HFFc6 (cell line): Measurements from ENCODE around the gene CHCHD6. TPM values are rescaled to one million over a fixed set of nuclear protein-coding genes. Genes with fewer than 3 reads are reported as not detected.

Source experiments
- DNase-seq: peaks from one replicate; pipeline ENCODE4 v3.0.0-alpha.2; 2018
- H3K27ac Mint-ChIP-seq: 2 replicates; pipeline ENCODE4 v1.8.0; 2020; ENCODE audit warnings: mild to moderate bottlenecking, mixed read lengths
- H3K27me3 Mint-ChIP-seq: 2 replicates; pipeline ENCODE4 v1.8.0; 2021; ENCODE audit warnings: mild to moderate bottlenecking, moderate library complexity, mixed read lengths; ENCODE audit not compliant: insufficient read depth
- H3K36me3 Mint-ChIP-seq: 2 replicates; pipeline ENCODE4 v1.8.0; 2021; ENCODE audit warnings: low read depth, mixed read lengths
- H3K4me1 Mint-ChIP-seq: 2 replicates; pipeline ENCODE4 v1.8.0; 2020; ENCODE audit warnings: low read depth, mixed read lengths
- H3K4me3 Mint-ChIP-seq: 2 replicates; pipeline ENCODE4 v1.8.0; 2020; ENCODE audit warnings: mild to moderate bottlenecking, moderate library complexity, mixed read lengths
- H3K9me3 Mint-ChIP-seq: 2 replicates; pipeline ENCODE4 v1.8.0; 2020; ENCODE audit warnings: mild to moderate bottlenecking, mixed read lengths
- total RNA-seq, 6 experiments: library from RNA; stranded (reverse); fragmentation: NEBNext Ultra II Directional; extraction: Animal tissue kit (Norgen Biotek cat#: 25700); gene quantifications; 2 replicates in 1 of 6; 3 replicates in 5 of 6; pipeline ENCODE4 v1.2.3, GENCODE V29; 2021
- TF ChIP-seq, protein P1 (sequence below): fragments of 200-600 bp; sonication (generic); IDR thresholded peaks from 2 replicates; pipeline ENCODE4 v1.5.0; 2021; ENCODE audit warnings: antibody characterized with exemption, mild to moderate bottlenecking

The CHCHD6 gene
- total RNA-seq, 6 experiments from 2014 or later = 18.6 to 22.9 (median 19.9) TPM

GRCh38 chr3:126945891-126946290 lies 241.9 kb downstream of the CHCHD6 start:
- DNase-seq = no peak
- Mint-ChIP-seq H3K4me3 (no peak overlapping the region), H3K36me3 (no peaks in the 10 kb centered on the region), H3K9me3 (no peaks in the 10 kb centered on the region), H3K4me1 (no peaks in the 10 kb centered on the region), H3K27ac (no peak overlapping the region), H3K27me3 (peaks cover 2% of the 10 kb centered on the region; the same call in 1 of the 2 replicates)
- TF ChIP-seq, protein P1, sequence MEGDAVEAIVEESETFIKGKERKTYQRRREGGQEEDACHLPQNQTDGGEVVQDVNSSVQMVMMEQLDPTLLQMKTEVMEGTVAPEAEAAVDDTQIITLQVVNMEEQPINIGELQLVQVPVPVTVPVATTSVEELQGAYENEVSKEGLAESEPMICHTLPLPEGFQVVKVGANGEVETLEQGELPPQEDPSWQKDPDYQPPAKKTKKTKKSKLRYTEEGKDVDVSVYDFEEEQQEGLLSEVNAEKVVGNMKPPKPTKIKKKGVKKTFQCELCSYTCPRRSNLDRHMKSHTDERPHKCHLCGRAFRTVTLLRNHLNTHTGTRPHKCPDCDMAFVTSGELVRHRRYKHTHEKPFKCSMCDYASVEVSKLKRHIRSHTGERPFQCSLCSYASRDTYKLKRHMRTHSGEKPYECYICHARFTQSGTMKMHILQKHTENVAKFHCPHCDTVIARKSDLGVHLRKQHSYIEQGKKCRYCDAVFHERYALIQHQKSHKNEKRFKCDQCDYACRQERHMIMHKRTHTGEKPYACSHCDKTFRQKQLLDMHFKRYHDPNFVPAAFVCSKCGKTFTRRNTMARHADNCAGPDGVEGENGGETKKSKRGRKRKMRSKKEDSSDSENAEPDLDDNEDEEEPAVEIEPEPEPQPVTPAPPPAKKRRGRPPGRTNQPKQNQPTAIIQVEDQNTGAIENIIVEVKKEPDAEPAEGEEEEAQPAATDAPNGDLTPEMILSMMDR = no peak

GRCh38 chr3:126946405-126946804 lies 242.4 kb downstream of the CHCHD6 start:
- Mint-ChIP-seq H3K27ac (no peak overlapping the region), H3K9me3 (no peaks in the 10 kb centered on the region), H3K36me3 (no peaks in the 10 kb centered on the region), H3K4me1 (no peaks in the 10 kb centered on the region), H3K27me3 (peaks cover 2% of the 10 kb centered on the region; the same call in 1 of the 2 replicates), H3K4me3 (no peak overlapping the region)
- TF ChIP-seq, protein P1 = no peak
- DNase-seq = no peak

- H3K27me3 Mint-ChIP-seq = peaks cover 2% of the 10 kb centered on the region; the same call in 1 of the 2 replicates
- H3K27ac Mint-ChIP-seq = no peak overlapping the region
- TF ChIP-seq, protein P1 = no peak
- no peaks in the 10 kb centered on the region for H3K36me3 Mint-ChIP-seq
- H3K9me3 Mint-ChIP-seq = no peaks in the 10 kb centered on the region
- no peak overlapping the region for H3K4me3 Mint-ChIP-seq
- no peak for DNase-seq
- H3K4me1 Mint-ChIP-seq = no peaks in the 10 kb centered on the region
Observed at GRCh38 chr3:126947429-126947828, 243.4 kb downstream of the CHCHD6 start.

- TF ChIP-seq, protein P1 = no peak
- Mint-ChIP-seq H3K27ac (no peak overlapping the region), H3K36me3 (no peaks in the 10 kb centered on the region), H3K27me3 (peaks cover 2% of the 10 kb centered on the region; the same call in 1 of the 2 replicates), H3K9me3 (no peaks in the 10 kb centered on the region), H3K4me1 (peaks cover 2% of the 10 kb centered on the region; the same call in 1 of the 2 replicates), H3K4me3 (no peak overlapping the region)
- DNase-seq = no peak
Observed at GRCh38 chr3:126948980-126949535, 245.0 kb downstream of the CHCHD6 start.

DNA sequence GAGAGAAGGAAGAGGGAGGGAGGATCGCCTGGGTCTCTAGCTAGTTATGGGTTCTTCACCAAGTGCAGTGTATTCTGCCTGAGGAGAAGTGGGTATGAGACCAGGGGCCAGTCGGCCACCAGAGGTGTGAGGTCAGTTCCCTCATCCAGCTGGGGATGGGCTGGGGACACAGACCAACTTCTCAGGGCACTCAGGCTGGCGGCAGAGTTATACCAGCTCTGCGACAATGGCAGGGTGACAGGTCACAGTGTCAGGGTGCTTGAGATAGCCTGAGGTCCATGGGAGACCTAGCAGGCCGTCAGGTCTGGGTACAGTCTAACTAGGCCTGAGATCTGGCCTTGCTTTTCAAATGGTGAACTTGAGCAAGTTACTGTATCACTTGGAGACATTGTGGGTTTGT lies 247.5 kb downstream of the CHCHD6 start:
- DNase-seq = no peak
- Mint-ChIP-seq H3K27me3 (no peaks in the 10 kb centered on the region; the same call in 1 of the 2 replicates), H3K36me3 (no peaks in the 10 kb centered on the region), H3K27ac (no peak overlapping the region), H3K4me1 (peaks cover 8% of the 10 kb centered on the region; the same call in 1 of the 2 replicates), H3K4me3 (no peak overlapping the region), H3K9me3 (no peaks in the 10 kb centered on the region)
- TF ChIP-seq, protein P1 = no peak
